Mucosa of rectum (tissue), 2 donors: Measurements from ENCODE around the gene NOTCH3.

ENCODE experiments used
- H3K27ac ChIP-seq, 2 donors: one replicate each; pipeline ENCODE4 v1.7.0; 2013; ENCODE audit warnings: inconsistent platforms in 2 of 2, low read depth in 2 of 2, low read length in 2 of 2
- H3K27me3 ChIP-seq, 2 donors: one replicate each; pipeline ENCODE4 v1.7.0; 2013; ENCODE audit warnings: low read length in 2 of 2; ENCODE audit not compliant: control insufficient read depth in 2 of 2, insufficient read depth in 2 of 2
- H3K36me3 ChIP-seq, 2 donors: one replicate each; pipeline ENCODE4 v1.7.0; 2013; ENCODE audit warnings: low read length in 2 of 2; ENCODE audit not compliant: control insufficient read depth in 2 of 2, insufficient read depth in 2 of 2
- H3K4me1 ChIP-seq, 2 donors: one replicate each; pipeline ENCODE4 v1.7.0; 2013; ENCODE audit warnings: low read length in 2 of 2, mild to moderate bottlenecking in 1 of 2; ENCODE audit not compliant: control insufficient read depth in 2 of 2, insufficient read depth in 2 of 2
- H3K4me3 ChIP-seq, 2 donors: one replicate each; pipeline ENCODE4 v1.7.0; 2013; ENCODE audit warnings: low read length in 2 of 2
- H3K9ac ChIP-seq, 2 donors: one replicate each; pipeline ENCODE4 v1.7.0; 2013; ENCODE audit warnings: low read length in 2 of 2, low read depth in 1 of 2, mild to moderate bottlenecking in 1 of 2
- H3K9me3 ChIP-seq, 2 donors: one replicate each; pipeline ENCODE4 v1.7.0; 2013; ENCODE audit warnings: low read length in 2 of 2; ENCODE audit not compliant: control insufficient read depth in 2 of 2
- donor health status: healthy.
- donor health status: Normal muscosa, but diverticular disease.

The NOTCH3 gene

GRCh38 chr19:15200553-15201364, at the start of gene NOTCH3:
Gene NOTCH3, minus strand, starts transcription at chr19:15200995. Its CDS starts 90 bp downstream, at chr19:15200905.
- peak within 1 kb of the TSS in 1 of 2 donors; percentile 37 for H3K4me3 ChIP-seq
- H3K27ac ChIP-seq: no peak within 1 kb of the TSS
- H3K36me3 ChIP-seq: no peaks in the 10 kb centered on the region
- H3K9me3 ChIP-seq: no peaks in the 10 kb centered on the region
- no peak within 1 kb of the TSS for H3K9ac ChIP-seq
- H3K27me3 ChIP-seq: peaks cover 11 to 15% of the 10 kb centered on the region in 2 donors
- H3K4me1 ChIP-seq: peaks cover 0 to 5% of the 10 kb centered on the region in 2 donors

DNA sequence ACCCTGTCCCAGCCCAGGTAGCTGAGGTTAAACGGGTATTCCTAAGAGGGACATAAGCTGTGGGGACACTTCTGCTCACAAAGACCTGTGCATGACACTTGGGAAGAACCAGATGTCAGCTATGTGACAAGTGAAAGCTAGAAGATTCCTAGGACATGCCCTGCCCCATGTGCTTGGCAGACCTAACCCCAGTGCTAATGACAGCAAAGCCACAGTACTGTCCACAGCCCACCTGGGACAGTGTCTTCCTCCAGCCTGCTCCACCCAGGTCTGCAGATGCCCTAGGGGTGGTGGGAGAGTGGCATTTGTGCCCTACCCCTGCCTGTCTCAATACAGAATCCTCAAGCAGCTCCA, 49.8 kb upstream of the NOTCH3 start:
- Histone ChIP-seq H3K4me3 (no peak overlapping the region), H3K4me1 (peaks cover 23 to 47% of the 10 kb centered on the region in 2 donors), H3K9me3 (no peaks in the 10 kb centered on the region), H3K27me3 (no peaks in the 10 kb centered on the region), H3K27ac (peak overlapping the region; percentile 67 to 87), H3K9ac (no peak overlapping the region), H3K36me3 (peaks cover 67 to 73% of the 10 kb centered on the region in 2 donors)

- H3K9ac ChIP-seq: no peak overlapping the region
- peaks cover 23 to 47% of the 10 kb centered on the region in 2 donors for H3K4me1 ChIP-seq
- no peaks in the 10 kb centered on the region for H3K9me3 ChIP-seq
- H3K4me3 ChIP-seq: no peak overlapping the region
- H3K36me3 ChIP-seq: peaks cover 66 to 72% of the 10 kb centered on the region in 2 donors
- peak overlapping the region; percentile 80 to 87 for H3K27ac ChIP-seq
- H3K27me3 ChIP-seq: no peaks in the 10 kb centered on the region
Measured at GRCh38 chr19:15249972-15250639, 49.3 kb upstream of the NOTCH3 start.

- Histone ChIP-seq H3K4me1 (peaks cover 23 to 47% of the 10 kb centered on the region in 2 donors), H3K36me3 (peaks cover 65 to 72% of the 10 kb centered on the region in 2 donors), H3K4me3 (no peak overlapping the region), H3K27me3 (no peaks in the 10 kb centered on the region), H3K27ac (peak overlapping the region; percentile 80 to 87), H3K9me3 (no peaks in the 10 kb centered on the region), H3K9ac (no peak overlapping the region)
Measured at GRCh38 chr19:15249528-15249874, 48.7 kb upstream of the NOTCH3 start.

DNA sequence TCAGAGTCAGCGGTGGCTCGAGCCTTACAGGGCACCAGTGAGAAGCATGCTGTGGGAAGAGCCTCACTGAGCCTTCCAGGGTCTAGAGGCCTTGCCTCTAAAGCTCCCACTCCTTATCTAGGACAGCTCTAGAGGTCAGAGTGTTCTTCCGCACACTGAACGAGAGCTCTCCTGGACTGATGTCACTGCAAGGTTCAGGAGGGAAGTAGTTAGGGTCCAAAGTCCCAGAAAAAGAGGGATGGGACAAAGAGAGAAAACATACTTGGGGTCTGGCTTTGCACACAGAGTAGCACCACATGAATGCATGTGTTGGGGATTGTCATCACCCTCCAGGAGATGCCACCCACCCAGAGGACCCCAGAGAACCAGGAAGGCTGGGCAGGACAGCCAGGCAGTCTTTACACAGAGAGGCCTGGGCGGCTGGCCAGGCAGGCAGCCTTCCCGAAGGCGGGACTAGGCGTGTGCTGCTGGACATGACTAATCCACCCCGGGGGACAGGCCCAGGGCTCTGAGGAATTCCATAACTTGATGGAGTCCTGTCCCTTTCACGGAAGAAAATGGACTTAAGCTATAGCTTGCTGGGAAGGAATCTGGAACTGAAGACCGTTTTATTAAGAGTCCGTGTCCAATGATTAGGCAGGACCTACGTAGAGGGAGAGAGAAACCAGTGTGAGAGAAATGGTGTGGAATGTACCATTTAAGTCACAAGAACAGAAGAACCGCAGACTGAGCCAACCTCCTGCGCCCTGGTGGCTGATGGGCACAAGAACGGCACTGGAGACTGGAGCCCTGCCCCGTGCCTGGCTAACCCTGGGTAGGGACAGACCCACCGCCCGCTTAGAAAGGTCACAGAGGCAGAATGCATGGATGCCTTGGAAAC, 48.1 kb upstream of the NOTCH3 start:
- Histone ChIP-seq H3K9me3 (no peaks in the 10 kb centered on the region), H3K36me3 (peaks cover 64 to 69% of the 10 kb centered on the region in 2 donors), H3K27ac (peak overlapping the region; percentile 80 to 87), H3K4me1 (peaks cover 23 to 47% of the 10 kb centered on the region in 2 donors), H3K9ac (peak overlapping the region in 1 of 2 donors; percentile 14), H3K4me3 (no peak overlapping the region), H3K27me3 (no peaks in the 10 kb centered on the region)

DNA sequence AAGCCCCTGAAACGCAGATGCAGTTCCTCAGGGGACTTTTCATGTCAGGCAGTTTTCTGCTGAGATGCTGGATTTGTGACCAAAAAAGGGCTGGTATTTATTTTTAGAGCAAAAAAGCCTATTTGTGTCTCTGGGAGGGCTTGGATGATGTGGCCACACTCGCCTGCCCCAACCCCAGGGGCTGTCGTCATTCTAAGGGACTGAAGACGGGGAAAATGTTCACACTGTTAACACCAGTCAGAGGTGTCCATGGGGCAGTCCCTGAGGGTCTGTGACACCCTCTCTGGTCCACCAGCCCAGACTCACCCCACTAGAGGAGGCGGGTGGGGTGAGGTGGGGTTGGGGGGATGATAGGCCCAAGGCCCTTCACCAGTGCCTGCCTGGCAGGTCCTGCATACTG, 47.3 kb upstream of the NOTCH3 start:
- H3K9ac ChIP-seq: peak overlapping the region in 1 of 2 donors; percentile 14
- H3K4me1 ChIP-seq: peaks cover 23 to 47% of the 10 kb centered on the region in 2 donors
- no peak overlapping the region for H3K4me3 ChIP-seq
- H3K27ac ChIP-seq: peak overlapping the region; percentile 80 to 87
- peaks cover 63 to 67% of the 10 kb centered on the region in 2 donors for H3K36me3 ChIP-seq
- no peaks in the 10 kb centered on the region for H3K9me3 ChIP-seq
- no peaks in the 10 kb centered on the region for H3K27me3 ChIP-seq

DNA sequence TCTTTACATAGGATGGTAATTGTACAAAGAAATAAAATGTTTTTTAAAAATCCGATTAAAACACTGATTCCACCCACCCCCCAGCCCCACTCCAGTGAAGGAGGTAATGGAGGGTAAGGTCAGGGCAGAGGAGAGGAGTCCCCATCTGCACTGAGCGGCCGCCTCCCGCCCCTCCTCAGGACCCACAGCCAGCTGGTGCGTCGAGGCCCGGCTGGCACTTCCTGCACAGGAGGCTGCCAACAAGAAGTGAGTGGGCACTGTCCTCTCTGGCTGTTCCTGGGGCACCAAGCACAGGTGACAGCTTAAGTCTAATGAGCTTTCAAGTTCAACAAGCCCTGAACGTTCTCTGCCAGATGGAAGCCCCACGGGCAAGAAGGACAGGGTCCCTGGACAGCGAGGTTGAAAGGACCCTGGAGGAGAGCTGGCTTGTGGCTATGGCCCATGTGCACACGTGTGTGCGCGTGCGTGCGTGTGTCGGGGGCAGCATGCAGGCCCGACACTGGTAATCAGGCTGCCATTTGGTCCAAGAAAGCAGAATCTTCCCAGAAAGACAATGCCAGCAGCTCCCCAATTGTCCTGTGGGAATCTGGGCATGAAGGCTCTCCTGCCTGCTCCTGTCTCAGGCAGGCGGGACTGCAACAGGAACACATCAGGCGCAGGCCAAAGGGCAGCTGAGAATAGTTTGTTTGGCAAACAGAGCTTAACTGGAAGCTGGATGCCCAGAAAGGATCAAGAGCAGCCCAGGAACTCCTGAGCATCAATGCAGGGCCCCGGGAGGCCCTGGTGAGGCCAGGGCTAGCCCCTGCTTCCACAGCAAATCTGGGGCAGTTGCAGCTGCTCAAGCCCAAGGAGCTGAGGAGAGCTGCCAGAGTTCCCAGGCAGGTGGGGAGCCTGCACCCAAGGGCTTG, 46.6 kb upstream of the NOTCH3 start:
- no peak overlapping the region for H3K9ac ChIP-seq

GRCh38 chr19:15246198-15246481, 45.3 kb upstream of the NOTCH3 start:
- Histone ChIP-seq H3K9ac (no peak overlapping the region), H3K36me3 (peaks cover 56 to 66% of the 10 kb centered on the region in 2 donors), H3K27me3 (no peaks in the 10 kb centered on the region), H3K4me1 (peaks cover 23 to 39% of the 10 kb centered on the region in 2 donors), H3K27ac (no peak overlapping the region), H3K9me3 (no peaks in the 10 kb centered on the region), H3K4me3 (no peak overlapping the region)

More for the DNA sequence above, 46.6 kb upstream of the NOTCH3 start:
- Histone ChIP-seq H3K27me3 (no peaks in the 10 kb centered on the region), H3K36me3 (peaks cover 57 to 64% of the 10 kb centered on the region in 2 donors), H3K9me3 (no peaks in the 10 kb centered on the region), H3K4me1 (peaks cover 23 to 44% of the 10 kb centered on the region in 2 donors), H3K27ac (peak overlapping the region; percentile 61 to 87), H3K4me3 (no peak overlapping the region)

GRCh38 chr19:15245370-15246197, 44.8 kb upstream of the NOTCH3 start:
- Histone ChIP-seq H3K4me1 (peaks cover 23 to 33% of the 10 kb centered on the region in 2 donors), H3K9ac (no peak overlapping the region), H3K4me3 (no peak overlapping the region), H3K27me3 (no peaks in the 10 kb centered on the region), H3K9me3 (no peaks in the 10 kb centered on the region), H3K36me3 (peaks cover 58 to 71% of the 10 kb centered on the region in 2 donors), H3K27ac (no peak overlapping the region)
